Tibial artery (tissue), 4 donors: Measurements from ENCODE around the gene DNAH17.

ENCODE experiments used
- DNase-seq, 2 donors: peaks; one replicate each; pipeline ENCODE4 v3.0.0-alpha.2; 2019
- H3K27ac ChIP-seq, 2 donors: fragments of 200-600 bp; sonication (generic) in 1 of 2; 1 replicate in 1 of 2; 2 replicates in 1 of 2; pipeline ENCODE4 v1.5.1; 2018 to 2019; ENCODE audit warnings: mild to moderate bottlenecking in 1 of 2
- H3K27me3 ChIP-seq, 2 donors: fragments of 200-600 bp; sonication (generic) in 1 of 2; one replicate each; pipeline versions ENCODE4 v1.5.1 to v1.6.0; 2016 to 2019
- H3K36me3 ChIP-seq, 3 donors: fragments of 200-600 bp; sonication (generic) in 2 of 3; one replicate each; pipeline ENCODE4 v1.5.1; 2016 to 2019; ENCODE audit warnings: mild to moderate bottlenecking in 2 of 3
- H3K4me1 ChIP-seq, 4 donors: fragments of 200-600 bp; sonication (generic) in 2 of 4; 1 replicate in 3 of 4; 2 replicates in 1 of 4; pipeline ENCODE4 v1.5.1; 2016 to 2019
- H3K4me3 ChIP-seq, 2 donors: fragments of 200-600 bp; sonication (generic) in 1 of 2; 1 replicate in 1 of 2; 2 replicates in 1 of 2; pipeline ENCODE4 v1.5.1; 2018 to 2019; ENCODE audit warnings: mild to moderate bottlenecking in 2 of 2
- H3K9me3 ChIP-seq, 3 donors: fragments of 200-600 bp; sonication (generic) in 1 of 3; one replicate each; pipeline ENCODE4 v1.5.1; 2016 to 2019
- intact Hi-C: fragments of 100-400 bp; cut with DNase I; formaldehyde crosslinking; loops from one replicate; pipeline ENCODE4 v1.15.0; 2023; ENCODE audit warnings: low total_unique reads
- TF ChIP-seq, protein P1 (sequence below), 2 experiments: fragments of 200-600 bp in 1 of 2; fragments of 450-650 bp in 1 of 2; IDR thresholded peaks; one replicate each; pipeline ENCODE4 v1.5.1; 2017 to 2019; ENCODE audit warnings: antibody characterized with exemption in 2 of 2, mild to moderate bottlenecking in 1 of 2, moderate library complexity in 1 of 2

DNAH17 gene

DNA sequence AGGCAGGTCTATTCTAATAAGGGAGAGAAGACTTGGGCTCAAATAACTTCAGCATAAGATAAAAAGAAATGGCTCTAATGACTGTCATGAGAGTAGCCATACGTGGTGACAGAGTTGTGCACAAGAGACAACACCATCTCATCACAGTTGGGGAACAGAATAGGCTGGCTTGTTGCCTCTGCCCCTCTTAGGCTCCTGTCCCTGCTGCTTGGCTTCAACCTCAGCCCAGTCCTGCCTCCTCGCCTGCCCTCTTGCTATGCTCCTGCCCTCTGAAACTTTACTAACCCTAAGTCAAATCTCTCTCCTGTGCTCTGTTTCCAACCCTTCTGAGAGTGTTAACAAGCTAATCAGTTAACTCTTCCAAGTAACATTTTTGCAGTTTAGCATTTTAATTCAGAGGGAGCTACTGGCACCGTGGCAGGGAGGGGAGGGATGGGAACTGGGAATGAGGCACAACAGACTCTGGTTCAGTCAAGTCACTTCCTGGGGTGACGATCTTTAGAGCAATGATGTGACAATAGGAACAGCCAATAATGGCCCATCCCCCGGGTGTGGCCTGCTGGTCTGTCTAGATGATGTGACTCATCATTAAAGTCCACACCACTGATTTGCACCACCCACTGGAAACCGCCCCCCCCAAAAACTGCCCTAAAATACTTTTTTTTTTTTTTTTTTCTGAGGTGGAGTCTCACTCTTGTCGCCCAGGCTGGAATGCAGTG is 35.5 kb downstream of the DNAH17 start:
- intact Hi-C loops = no loop called here
- TF ChIP-seq, protein P1, sequence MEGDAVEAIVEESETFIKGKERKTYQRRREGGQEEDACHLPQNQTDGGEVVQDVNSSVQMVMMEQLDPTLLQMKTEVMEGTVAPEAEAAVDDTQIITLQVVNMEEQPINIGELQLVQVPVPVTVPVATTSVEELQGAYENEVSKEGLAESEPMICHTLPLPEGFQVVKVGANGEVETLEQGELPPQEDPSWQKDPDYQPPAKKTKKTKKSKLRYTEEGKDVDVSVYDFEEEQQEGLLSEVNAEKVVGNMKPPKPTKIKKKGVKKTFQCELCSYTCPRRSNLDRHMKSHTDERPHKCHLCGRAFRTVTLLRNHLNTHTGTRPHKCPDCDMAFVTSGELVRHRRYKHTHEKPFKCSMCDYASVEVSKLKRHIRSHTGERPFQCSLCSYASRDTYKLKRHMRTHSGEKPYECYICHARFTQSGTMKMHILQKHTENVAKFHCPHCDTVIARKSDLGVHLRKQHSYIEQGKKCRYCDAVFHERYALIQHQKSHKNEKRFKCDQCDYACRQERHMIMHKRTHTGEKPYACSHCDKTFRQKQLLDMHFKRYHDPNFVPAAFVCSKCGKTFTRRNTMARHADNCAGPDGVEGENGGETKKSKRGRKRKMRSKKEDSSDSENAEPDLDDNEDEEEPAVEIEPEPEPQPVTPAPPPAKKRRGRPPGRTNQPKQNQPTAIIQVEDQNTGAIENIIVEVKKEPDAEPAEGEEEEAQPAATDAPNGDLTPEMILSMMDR (IDR thresholded peaks at IDR 0.05) = no peak
- H3K9me3 ChIP-seq = no peaks in the 10 kb centered on the region
- H3K27me3 ChIP-seq = no peaks in the 10 kb centered on the region
- H3K4me3 ChIP-seq = no peak overlapping the region
- no peaks in the 10 kb centered on the region for H3K36me3 ChIP-seq
- no peak overlapping the region for H3K27ac ChIP-seq
- no peaks in the 10 kb centered on the region for H3K4me1 ChIP-seq
- DNase-seq = no peak

DNA sequence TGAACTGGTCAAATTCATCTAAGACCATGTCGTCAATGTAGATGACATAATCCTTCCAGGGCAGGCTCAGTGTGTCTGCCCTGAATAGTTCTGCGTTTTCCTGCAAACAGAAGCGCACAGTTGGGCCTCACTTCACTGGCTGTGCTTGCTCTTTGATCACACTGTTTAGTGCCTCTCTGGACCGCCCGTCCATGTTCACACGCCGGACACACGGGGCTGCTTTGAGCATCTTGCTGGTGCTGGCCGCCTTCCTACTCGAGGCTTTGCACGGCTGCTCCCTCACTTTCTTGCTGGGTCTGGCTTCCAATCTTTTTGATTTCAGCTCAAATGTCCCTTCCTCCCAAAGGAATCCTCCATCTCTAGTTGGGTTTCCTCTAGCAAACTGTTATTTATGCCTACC is 37.4 kb downstream of the DNAH17 start:
- no peak for DNase-seq
- intact Hi-C loops = no loop called here
- TF ChIP-seq, protein P1 (IDR thresholded peaks at IDR 0.05) = no peak
- no peaks in the 10 kb centered on the region for H3K9me3 ChIP-seq
- H3K4me1 ChIP-seq = peaks cover 0 to 8% (median 6%) of the 10 kb centered on the region in 4 donors
- no peaks in the 10 kb centered on the region for H3K36me3 ChIP-seq
- no peaks in the 10 kb centered on the region for H3K27me3 ChIP-seq
- no peak overlapping the region for H3K27ac ChIP-seq
- H3K4me3 ChIP-seq = no peak overlapping the region

DNA sequence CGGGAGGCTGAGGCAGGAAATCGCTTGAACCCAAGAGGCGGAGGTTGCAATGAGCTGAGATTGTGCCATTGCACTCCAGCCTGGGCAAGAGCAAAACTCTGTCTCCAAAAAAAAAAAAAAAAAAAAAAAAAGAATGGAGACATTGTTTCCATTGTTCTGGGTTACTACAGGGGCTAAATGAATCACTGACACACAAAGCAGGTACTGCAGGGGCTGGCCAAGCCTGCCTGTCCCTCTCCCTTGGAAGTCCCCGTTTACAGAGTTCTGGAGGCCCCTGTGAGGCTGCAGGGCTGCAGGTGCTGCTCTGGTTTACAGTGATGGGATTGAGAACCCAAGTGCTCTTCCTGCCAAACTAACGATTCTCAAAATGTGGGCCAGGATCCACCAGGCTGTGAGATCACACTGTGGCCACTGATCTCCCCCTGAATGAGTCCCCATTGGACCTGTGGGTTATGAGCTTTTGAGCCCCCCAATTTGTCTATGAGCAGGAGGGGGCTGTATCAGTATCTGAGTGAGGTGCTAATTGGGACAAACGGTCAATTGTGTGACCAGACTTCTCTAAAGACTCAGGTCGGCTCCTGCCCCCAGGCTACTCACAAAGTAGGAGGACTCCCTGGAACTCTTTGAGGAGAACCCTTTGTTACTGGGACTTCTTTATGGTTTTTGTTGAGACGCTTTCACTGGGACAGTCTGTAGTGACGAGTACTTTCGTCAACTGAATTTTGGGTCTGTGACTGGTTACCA is 39.0 kb downstream of the DNAH17 start:
- DNase-seq = no peak
- Histone ChIP-seq H3K36me3 (no peaks in the 10 kb centered on the region), H3K4me3 (no peak overlapping the region), H3K27me3 (no peaks in the 10 kb centered on the region), H3K4me1 (peaks cover 0 to 10% (median 7%) of the 10 kb centered on the region in 4 donors), H3K9me3 (no peaks in the 10 kb centered on the region), H3K27ac (no peak overlapping the region)
- TF ChIP-seq, protein P1 (IDR thresholded peaks at IDR 0.05) = no peak
- intact Hi-C loops = no loop called here

DNA sequence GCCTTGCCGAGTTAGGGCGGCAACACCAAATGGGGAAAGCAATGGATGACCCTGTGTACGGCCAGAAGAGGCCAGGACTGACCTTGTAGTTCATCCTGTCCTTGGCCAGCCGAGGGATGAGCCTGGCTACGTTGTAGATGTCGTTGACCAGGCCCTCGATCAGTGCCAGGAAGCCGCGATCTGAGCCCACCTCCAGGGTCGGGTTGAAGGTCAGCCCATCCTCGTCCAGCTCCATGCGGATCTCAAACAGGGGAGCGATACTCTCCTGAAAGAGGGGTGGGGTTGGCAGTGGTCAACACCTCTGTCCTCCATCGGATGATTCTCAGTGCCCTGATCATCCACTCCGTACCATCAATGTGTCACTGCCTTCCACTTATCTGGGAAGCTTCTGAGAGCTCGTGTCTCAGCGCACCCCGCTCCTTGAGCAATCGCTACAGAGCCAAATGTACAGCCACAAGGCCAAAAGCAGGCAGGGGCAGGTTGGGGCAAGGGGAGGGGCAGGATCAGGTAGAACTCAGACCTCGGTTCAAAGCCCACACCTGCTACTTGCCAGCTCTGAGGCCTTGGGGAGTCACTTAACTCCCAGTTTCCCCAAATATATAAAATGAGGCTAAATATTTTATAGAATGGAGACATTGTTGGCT is 39.9 kb downstream of the DNAH17 start:
- H3K27me3 ChIP-seq = no peaks in the 10 kb centered on the region
- DNase-seq = no peak
- H3K4me3 ChIP-seq = no peak overlapping the region
- no peaks in the 10 kb centered on the region for H3K36me3 ChIP-seq
- peaks cover 0 to 10% (median 7%) of the 10 kb centered on the region in 4 donors for H3K4me1 ChIP-seq
- intact Hi-C loops = no loop called here
- TF ChIP-seq, protein P1 (IDR thresholded peaks at IDR 0.05) = no peak
- no peak overlapping the region for H3K27ac ChIP-seq
- no peaks in the 10 kb centered on the region for H3K9me3 ChIP-seq

DNA sequence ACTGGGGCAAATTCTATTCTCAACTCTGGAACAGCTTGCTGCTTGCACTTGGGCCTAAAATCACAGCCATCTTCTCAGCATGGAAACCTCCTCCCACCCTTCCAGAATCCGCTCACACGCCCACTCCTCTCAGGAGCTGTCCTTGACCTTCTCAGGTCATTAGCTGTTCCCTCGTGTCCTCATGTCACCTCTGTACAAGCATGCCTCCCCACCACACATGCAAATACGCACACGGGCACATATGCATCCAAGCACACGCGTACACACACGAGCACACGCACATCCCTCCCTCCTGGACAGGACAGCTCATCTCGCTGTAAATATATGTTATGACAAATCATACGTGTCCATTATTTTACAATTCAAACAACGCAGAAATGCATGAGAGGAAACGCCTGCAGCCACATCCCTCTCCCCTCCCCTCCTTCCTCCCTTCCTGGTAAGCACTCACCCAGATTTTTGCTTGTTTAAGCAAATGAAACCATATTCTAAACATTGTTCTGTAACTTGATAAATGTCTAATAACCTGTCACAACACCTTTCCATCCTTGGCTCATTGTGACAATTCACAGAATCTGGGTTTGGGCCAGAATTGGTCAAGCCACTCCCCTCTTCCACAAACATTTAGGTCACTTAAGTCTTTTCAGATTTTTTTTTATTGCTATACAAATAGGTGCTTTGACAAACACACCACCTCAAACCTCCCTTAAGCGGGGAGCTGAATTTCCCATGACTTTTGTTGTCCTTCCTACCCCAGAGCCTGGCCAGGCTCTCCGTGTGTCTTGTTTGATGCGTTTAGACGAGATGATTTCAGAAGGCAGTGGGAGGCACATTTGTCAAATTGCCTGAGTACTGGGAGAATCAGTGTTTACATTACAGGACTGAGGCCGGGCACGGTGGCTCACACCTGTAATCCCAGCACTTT is 41.7 kb downstream of the DNAH17 start:
- H3K27ac ChIP-seq = no peak overlapping the region
- H3K4me3 ChIP-seq = no peak overlapping the region
- no peaks in the 10 kb centered on the region for H3K27me3 ChIP-seq
- no peaks in the 10 kb centered on the region for H3K36me3 ChIP-seq
- TF ChIP-seq, protein P1 (IDR thresholded peaks at IDR 0.05) = no peak
- intact Hi-C loops = no loop called here
- H3K9me3 ChIP-seq = no peaks in the 10 kb centered on the region
- DNase-seq = no peak
- H3K4me1 ChIP-seq = peaks cover 0 to 10% (median 7%) of the 10 kb centered on the region in 4 donors
